ENCODE measurements around the gene NSRP1. TPM values are rescaled to one million over a fixed set of nuclear protein-coding genes. Genes with fewer than 3 reads are reported as not detected.

Gene NSRP1
- total and polyA plus RNA-seq, 10 of the 15 experiments (the other 5 are each of a cell fraction or from before 2014, with no cell fraction given), result 12.5 to 69.7 (median 37.8) TPM

GRCh38 chr17:30176855-30177254, 60.2 kb downstream of the NSRP1 start:
- H3K27ac ChIP-seq (ENCODE audit: control insufficient read depth, insufficient read depth), result no peak overlapping the region
- peaks cover 2% of the 10 kb centered on the region for H3K79me2 ChIP-seq (ENCODE audit: control insufficient read depth, insufficient read depth, low read length)
- peaks cover 14% of the 10 kb centered on the region; the same call in 1 of the 2 replicates for H3K4me1 ChIP-seq (ENCODE audit: control insufficient read depth, insufficient read depth, low read length)
- ATAC-seq (no peak), DNase-seq (ENCODE audit: low read depth, low spot score) (no peak), FAIRE-seq (no peak)
- whole genome bisulfite sequencing (ENCODE audit: insufficient coverage, insufficient replicate concordance, low lambda C conversion rate, missing lambda C conversion rate), result 80% methylated on average over 5 of the region's 5 CpGs
- in situ Hi-C loops (cut with MboI), result no loop called here
- TF ChIP-seq BCL3 (IDR thresholded peaks at IDR 0.05; ENCODE audit: borderline replicate concordance, insufficient read depth, low read depth, low read length, poor library complexity, severe bottlenecking) (no peak), ZZZ3 (IDR thresholded peaks at IDR 0.05; ENCODE audit: control insufficient read depth, insufficient read length, low read depth) (no peak), ZNF274 (IDR thresholded peaks at IDR 0.05; ENCODE audit: insufficient read depth, insufficient read length) (no peak), MYB (IDR thresholded peaks at IDR 0.05; ENCODE audit: borderline replicate concordance, low read depth, low read length) (no peak), GATAD2B (conservative IDR thresholded peaks at IDR 0.05; ENCODE audit: low read depth) (no peak)
- H4K20me1 ChIP-seq (ENCODE audit: control insufficient read depth, insufficient read depth), result no peaks in the 10 kb centered on the region; the same call in 1 of the 2 replicates
- H3K4me3 ChIP-seq, result no peak overlapping the region
- ChIA-PET POLR2A (no interaction called here), CTCF (interaction anchor here (0.9 kb wide), 1 partner anchor 65 kb away, joined by 3 read pairs; no protein-coding TSS in a partner anchor), RAD21 (ENCODE audit: unreplicated experiment) (no interaction called here), SMC1A (ENCODE audit: uncharacterized antibody, unreplicated experiment) (no interaction called here)
- intact Hi-C loops (cut with micrococcal nuclease; ENCODE audit: unreplicated experiment), result loop anchor here (10.0 kb wide), 1 partner anchor 428 kb away; no protein-coding TSS in a partner anchor
- BruUV-seq (replicated peaks), result no TSS peak
- H3K36me3 ChIP-seq (ENCODE audit: control insufficient read depth in 2 of 2, insufficient read depth in 2 of 2, low read length in 1 of 2), result peaks cover 3 to 23% of the 10 kb centered on the region in 2 experiments; a peak in 3 of 4 replicates
- H3K4me2 ChIP-seq (ENCODE audit: control insufficient read depth, insufficient read depth), result no peak overlapping the region
- no peaks in the 10 kb centered on the region for H3K27me3 ChIP-seq (replicated peaks in 1 of 2; ENCODE audit: control insufficient read depth in 2 of 2, insufficient read depth in 2 of 2, low read length in 1 of 2)
- H2AFZ ChIP-seq (ENCODE audit: control insufficient read depth, low read depth, low read length), result no peak overlapping the region
- H3K9ac ChIP-seq (ENCODE audit: control insufficient read depth, insufficient read depth, low read length), result no peak overlapping the region
- H3K9me3 ChIP-seq (replicated peaks; ENCODE audit: control insufficient read depth, insufficient read depth, low read length), result no peaks in the 10 kb centered on the region

GRCh38 chr17:30186761-30187160, 70.1 kb downstream of the NSRP1 start:
- in situ Hi-C loops (cut with MboI), result no loop called here
- CTCF ChIA-PET, result interaction anchor here (0.8 to 1.6 kb wide), 5 partner anchors 12 to 93 kb away, joined by 3 to 7 read pairs (median 3); no protein-coding TSS in a partner anchor
- TF ChIP-seq HCFC1 (IDR thresholded peaks at IDR 0.05; ENCODE audit: low read length) (no peak), NR2F1 (conservative IDR thresholded peaks at IDR 0.05) (no peak), SREBF2 (IDR thresholded peaks at IDR 0.05; ENCODE audit: low read length) (no peak), ZBTB33 (IDR thresholded peaks at IDR 0.05) (no peak), ASH2L (IDR thresholded peaks at IDR 0.05; ENCODE audit: borderline replicate concordance, low read depth) (no peak), POU2F2 (IDR thresholded peaks at IDR 0.05; ENCODE audit: borderline replicate concordance, low read depth, low read length) (no peak), BCL11A (IDR thresholded peaks at IDR 0.05; ENCODE audit: low read depth, low read length) (no peak)

More at GRCh38 chr17:30186761-30187160, 70.1 kb downstream of the NSRP1 start:
- Histone ChIP-seq H4K20me1 (ENCODE audit: control insufficient read depth, insufficient read depth) (no peaks in the 10 kb centered on the region), H3K79me2 (ENCODE audit: control insufficient read depth, insufficient read depth, low read length) (no peaks in the 10 kb centered on the region), H3K9ac (ENCODE audit: control insufficient read depth, insufficient read depth, low read length) (no peak overlapping the region), H3K27me3 (replicated peaks in 1 of 2; ENCODE audit: control insufficient read depth in 2 of 2, insufficient read depth in 2 of 2, low read length in 1 of 2) (no peaks in the 10 kb centered on the region), H3K36me3 (ENCODE audit: control insufficient read depth in 2 of 2, insufficient read depth in 2 of 2, low read length in 1 of 2) (peaks cover 5 to 17% of the 10 kb centered on the region in 2 experiments), H3K4me1 (ENCODE audit: control insufficient read depth, insufficient read depth, low read length) (no peaks in the 10 kb centered on the region), H3K4me2 (ENCODE audit: control insufficient read depth, insufficient read depth) (no peak overlapping the region), H2AFZ (ENCODE audit: control insufficient read depth, low read depth, low read length) (no peak overlapping the region), H3K27ac (ENCODE audit: control insufficient read depth, insufficient read depth) (no peak overlapping the region), H3K4me3 (no peak overlapping the region), H3K9me3 (replicated peaks; ENCODE audit: control insufficient read depth, insufficient read depth, low read length) (no peaks in the 10 kb centered on the region)
- WGBS (ENCODE audit: insufficient coverage, insufficient replicate concordance, low lambda C conversion rate, missing lambda C conversion rate), result 92% methylated on average over 1 of the region's 1 CpG
- RAD21 ChIA-PET (ENCODE audit: unreplicated experiment), result interaction anchor here (1.2 to 1.6 kb wide), 2 partner anchors 50 to 148 kb away, joined by 3 to 5 read pairs; partner anchors contain the start of gene TMIGD1
- intact Hi-C loops (cut with micrococcal nuclease; ENCODE audit: unreplicated experiment), result no loop called here
- DNase-seq (ENCODE audit: low read depth, low spot score) (no peak), ATAC-seq (no peak), FAIRE-seq (no peak)
- POLR2A ChIA-PET, result interaction anchor here (1.0 kb wide), 1 partner anchor 17 kb away, joined by 3 read pairs; no protein-coding TSS in a partner anchor
- SMC1A ChIA-PET (ENCODE audit: uncharacterized antibody, unreplicated experiment), result interaction anchor here (1.0 to 3.0 kb wide), 4 partner anchors 12 to 61 kb away, joined by 4 to 10 read pairs (median 7); no protein-coding TSS in a partner anchor
- no TSS peak for BruUV-seq (replicated peaks)
